Activated T-helper 17 cell treated with anti-CD3 and anti-CD28 coated beads, Interleukin-2, amount 50 U/mL, for 72 hours (primary cell): ENCODE results near the gene ANKRD66. TPM values are rescaled to one million over a fixed set of nuclear protein-coding genes. Genes with fewer than 3 reads are reported as not detected.
"Not testable (repeated sequence)": the region's sequence is repeated elsewhere in the genome, so short reads cannot be mapped to it uniquely, and the experiment has no call there.

Source experiments
- ATAC-seq: fragments of 150-1000 bp; cut with Tn5 transposase; replicated peaks from 2 replicates; pipeline ENCODE4 v1.10.0; 2021; ENCODE audit warnings: mild to moderate bottlenecking, moderate library complexity
- H3K27ac Mint-ChIP-seq: one replicate; pipeline ENCODE4 v1.8.0; 2022; ENCODE audit warnings: mixed read lengths
- H3K27me3 Mint-ChIP-seq: one replicate; pipeline ENCODE4 v1.8.0; 2022; ENCODE audit warnings: mixed read lengths
- H3K36me3 Mint-ChIP-seq: one replicate; pipeline ENCODE4 v1.8.0; 2022; ENCODE audit warnings: low read depth, mild to moderate bottlenecking, mixed read lengths
- H3K4me1 Mint-ChIP-seq: one replicate; pipeline ENCODE4 v1.8.0; 2022; ENCODE audit warnings: mixed read lengths
- H3K4me3 Mint-ChIP-seq: one replicate; pipeline ENCODE4 v1.8.0; 2022; ENCODE audit warnings: mild to moderate bottlenecking, mixed read lengths
- H3K9me3 Mint-ChIP-seq: one replicate; pipeline ENCODE4 v1.8.0; 2022; ENCODE audit warnings: mixed read lengths
- total RNA-seq, 2 donors: library from RNA; stranded (reverse); gene quantifications; one replicate each; pipeline ENCODE4 v1.2.3, GENCODE V29; 2022

ANKRD66 gene
- total RNA-seq, 2 donors from 2014 or later = not detected

GRCh38 chr6:46764961-46765360 lies 18.2 kb downstream of the ANKRD66 start:
- H3K4me3 Mint-ChIP-seq = no peak overlapping the region
- ATAC-seq = no peak
- peaks cover 2% of the 10 kb centered on the region for H3K27me3 Mint-ChIP-seq

GRCh38 chr6:46772016-46772415 lies 25.3 kb downstream of the ANKRD66 start:
- Mint-ChIP-seq H3K4me3 (no peak overlapping the region), H3K9me3 (no peaks in the 10 kb centered on the region), H3K27ac (no peak overlapping the region), H3K27me3 (peaks cover 3% of the 10 kb centered on the region), H3K4me1 (no peaks in the 10 kb centered on the region), H3K36me3 (no peaks in the 10 kb centered on the region)
- no peak for ATAC-seq

More at GRCh38 chr6:46764961-46765360, 18.2 kb downstream of the ANKRD66 start:
- H3K27ac Mint-ChIP-seq = no peak overlapping the region
- H3K36me3 Mint-ChIP-seq = no peaks in the 10 kb centered on the region
- H3K4me1 Mint-ChIP-seq = no peaks in the 10 kb centered on the region
- H3K9me3 Mint-ChIP-seq = no peaks in the 10 kb centered on the region

GRCh38 chr6:46772762-46773161 lies 26.0 kb downstream of the ANKRD66 start:
- H3K36me3 Mint-ChIP-seq = no peaks in the 10 kb centered on the region
- no peak for ATAC-seq
- no peaks in the 10 kb centered on the region for H3K4me1 Mint-ChIP-seq
- H3K9me3 Mint-ChIP-seq = no peaks in the 10 kb centered on the region
- H3K27me3 Mint-ChIP-seq = peaks cover 3% of the 10 kb centered on the region
- H3K27ac Mint-ChIP-seq = no peak overlapping the region
- no peak overlapping the region for H3K4me3 Mint-ChIP-seq

- no peak for ATAC-seq
- peaks cover 3% of the 10 kb centered on the region for H3K27me3 Mint-ChIP-seq
- H3K4me1 Mint-ChIP-seq = no peaks in the 10 kb centered on the region
- H3K9me3 Mint-ChIP-seq = no peaks in the 10 kb centered on the region
- H3K27ac Mint-ChIP-seq = no peak overlapping the region
- no peaks in the 10 kb centered on the region for H3K36me3 Mint-ChIP-seq
- no peak overlapping the region for H3K4me3 Mint-ChIP-seq
Observed at GRCh38 chr6:46773201-46773855, 26.6 kb downstream of the ANKRD66 start.

GRCh38 chr6:46774736-46775135 lies 28.0 kb downstream of the ANKRD66 start:
- not testable (repeated sequence) for H3K9me3 Mint-ChIP-seq, ATAC-seq, H3K27ac Mint-ChIP-seq, H3K4me1 Mint-ChIP-seq, H3K4me3 Mint-ChIP-seq, H3K27me3 Mint-ChIP-seq, H3K36me3 Mint-ChIP-seq

GRCh38 chr6:46776070-46776712 lies 29.5 kb downstream of the ANKRD66 start:
- H3K27ac Mint-ChIP-seq = no peak overlapping the region
- no peaks in the 10 kb centered on the region for H3K4me1 Mint-ChIP-seq
- no peaks in the 10 kb centered on the region for H3K36me3 Mint-ChIP-seq
- H3K27me3 Mint-ChIP-seq = peaks cover under 1% of the 10 kb centered on the region
- no peak for ATAC-seq
- no peaks in the 10 kb centered on the region for H3K9me3 Mint-ChIP-seq
- no peak overlapping the region for H3K4me3 Mint-ChIP-seq

- ATAC-seq = no peak
- no peaks in the 10 kb centered on the region for H3K36me3 Mint-ChIP-seq
Observed at GRCh38 chr6:46777476-46778346, 31.0 kb downstream of the ANKRD66 start.

GRCh38 chr6:46781478-46782378 lies 35.0 kb downstream of the ANKRD66 start:
- Mint-ChIP-seq H3K9me3 (no peaks in the 10 kb centered on the region), H3K27me3 (no peaks in the 10 kb centered on the region), H3K27ac (no peak overlapping the region), H3K36me3 (no peaks in the 10 kb centered on the region), H3K4me3 (no peak overlapping the region), H3K4me1 (no peaks in the 10 kb centered on the region)
- ATAC-seq = peak; percentile 37

More at GRCh38 chr6:46777476-46778346, 31.0 kb downstream of the ANKRD66 start:
- no peaks in the 10 kb centered on the region for H3K4me1 Mint-ChIP-seq
- no peaks in the 10 kb centered on the region for H3K9me3 Mint-ChIP-seq
- H3K4me3 Mint-ChIP-seq = no peak overlapping the region
- H3K27ac Mint-ChIP-seq = no peak overlapping the region
- H3K27me3 Mint-ChIP-seq = no peaks in the 10 kb centered on the region

GRCh38 chr6:46784535-46784934 lies 37.8 kb downstream of the ANKRD66 start:
- Mint-ChIP-seq H3K9me3 (no peaks in the 10 kb centered on the region), H3K27me3 (peaks cover 5% of the 10 kb centered on the region), H3K4me3 (no peak overlapping the region), H3K36me3 (no peaks in the 10 kb centered on the region), H3K4me1 (no peaks in the 10 kb centered on the region), H3K27ac (no peak overlapping the region)
- ATAC-seq = no peak

- Mint-ChIP-seq H3K4me3 (no peak overlapping the region), H3K27me3 (peaks cover 8% of the 10 kb centered on the region), H3K4me1 (no peaks in the 10 kb centered on the region), H3K36me3 (no peaks in the 10 kb centered on the region), H3K27ac (no peak overlapping the region), H3K9me3 (no peaks in the 10 kb centered on the region)
- ATAC-seq = no peak
Observed at GRCh38 chr6:46787871-46788540, 41.3 kb downstream of the ANKRD66 start.

- H3K27ac Mint-ChIP-seq = no peak overlapping the region
- H3K36me3 Mint-ChIP-seq = no peaks in the 10 kb centered on the region
- H3K27me3 Mint-ChIP-seq = peaks cover 8% of the 10 kb centered on the region
- H3K4me1 Mint-ChIP-seq = no peaks in the 10 kb centered on the region
- ATAC-seq = no peak
- no peaks in the 10 kb centered on the region for H3K9me3 Mint-ChIP-seq
- no peak overlapping the region for H3K4me3 Mint-ChIP-seq
Observed at GRCh38 chr6:46788791-46789190, 42.1 kb downstream of the ANKRD66 start.

- H3K4me3 Mint-ChIP-seq = no peak overlapping the region
- no peaks in the 10 kb centered on the region for H3K36me3 Mint-ChIP-seq
- H3K27ac Mint-ChIP-seq = no peak overlapping the region
- peaks cover 8% of the 10 kb centered on the region for H3K27me3 Mint-ChIP-seq
- no peaks in the 10 kb centered on the region for H3K9me3 Mint-ChIP-seq
- no peaks in the 10 kb centered on the region for H3K4me1 Mint-ChIP-seq
- ATAC-seq = no peak
Observed at GRCh38 chr6:46789434-46790354, 43.0 kb downstream of the ANKRD66 start.

GRCh38 chr6:46790355-46790874 lies 43.7 kb downstream of the ANKRD66 start:
- ATAC-seq = no peak
- H3K27ac Mint-ChIP-seq = no peak overlapping the region

More at GRCh38 chr6:46790355-46790874, 43.7 kb downstream of the ANKRD66 start:
- Mint-ChIP-seq H3K4me1 (no peaks in the 10 kb centered on the region), H3K27me3 (peaks cover 13% of the 10 kb centered on the region), H3K9me3 (no peaks in the 10 kb centered on the region), H3K4me3 (no peak overlapping the region), H3K36me3 (no peaks in the 10 kb centered on the region)
